Bronchial epithelial cell (primary cell): ENCODE measurements around the gene ZG16B. TPM values are rescaled to one million over a fixed set of nuclear protein-coding genes. Genes with fewer than 3 reads are reported as not detected.

Source experiments
- DNase-seq: peaks from one replicate; pipeline ENCODE4 v3.0.0-alpha.2; 2010; ENCODE audit warnings: low read depth
- FAIRE-seq: peaks from 2 replicates; lab custom pipeline; 2011; peaks lifted over from hg19 to GRCh38; lab: Jason Lieb, UNC
- H3K27me3 ChIP-seq: 2 replicates; pipeline ENCODE4 v1.5.1; 2011; ENCODE audit warnings: low read length; ENCODE audit not compliant: control insufficient read depth, insufficient read depth
- H3K36me3 ChIP-seq: 2 replicates; pipeline ENCODE4 v1.5.1; 2011; ENCODE audit warnings: low read length; ENCODE audit not compliant: control insufficient read depth, insufficient read depth
- H3K4me3 ChIP-seq: 2 replicates; pipeline ENCODE4 v1.5.1; 2011; ENCODE audit warnings: mild to moderate bottlenecking, low read depth, low read length, control low read depth
- total RNA-seq: library from RNA; depleted of rRNA; stranded (reverse); fragments of >200 nt; gene quantifications from 2 replicates; pipeline ENCODE4 v1.2.1, GENCODE V29; 2014
- TF ChIP-seq, protein P1 (sequence below): IDR thresholded peaks from 2 replicates; pipeline ENCODE4 v1.5.1; 2011; ENCODE audit warnings: mild to moderate bottlenecking, moderate library complexity, low read length, control low read depth, inconsistent platforms; ENCODE audit not compliant: insufficient read depth, severe bottlenecking

ZG16B gene
- total RNA-seq, 1 donor from 2014 or later, result 0.53 TPM

DNA sequence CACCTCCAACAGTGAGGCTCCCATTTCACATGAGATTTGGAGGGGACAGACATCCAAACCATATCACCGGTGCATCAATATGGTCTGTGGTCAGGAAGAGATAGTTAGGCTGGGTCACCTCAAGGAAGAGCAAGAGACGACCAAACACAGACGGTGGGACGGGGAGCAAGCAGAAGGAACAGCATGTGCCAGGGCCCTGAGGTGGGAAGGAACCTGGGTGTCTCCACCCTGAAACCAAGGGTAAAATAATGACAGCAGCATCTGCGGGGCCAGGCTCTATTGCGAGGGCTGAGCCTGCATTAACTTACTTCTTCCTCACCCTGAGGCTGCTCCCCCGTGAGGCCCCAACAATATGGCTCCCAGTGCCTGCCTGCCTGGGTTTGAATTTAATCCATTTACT is 21.9 kb upstream of the ZG16B start:
- Histone ChIP-seq H3K4me3 (no peak overlapping the region), H3K36me3 (no peaks in the 10 kb centered on the region), H3K27me3 (peaks cover 2% of the 10 kb centered on the region)
- TF ChIP-seq, protein P1, sequence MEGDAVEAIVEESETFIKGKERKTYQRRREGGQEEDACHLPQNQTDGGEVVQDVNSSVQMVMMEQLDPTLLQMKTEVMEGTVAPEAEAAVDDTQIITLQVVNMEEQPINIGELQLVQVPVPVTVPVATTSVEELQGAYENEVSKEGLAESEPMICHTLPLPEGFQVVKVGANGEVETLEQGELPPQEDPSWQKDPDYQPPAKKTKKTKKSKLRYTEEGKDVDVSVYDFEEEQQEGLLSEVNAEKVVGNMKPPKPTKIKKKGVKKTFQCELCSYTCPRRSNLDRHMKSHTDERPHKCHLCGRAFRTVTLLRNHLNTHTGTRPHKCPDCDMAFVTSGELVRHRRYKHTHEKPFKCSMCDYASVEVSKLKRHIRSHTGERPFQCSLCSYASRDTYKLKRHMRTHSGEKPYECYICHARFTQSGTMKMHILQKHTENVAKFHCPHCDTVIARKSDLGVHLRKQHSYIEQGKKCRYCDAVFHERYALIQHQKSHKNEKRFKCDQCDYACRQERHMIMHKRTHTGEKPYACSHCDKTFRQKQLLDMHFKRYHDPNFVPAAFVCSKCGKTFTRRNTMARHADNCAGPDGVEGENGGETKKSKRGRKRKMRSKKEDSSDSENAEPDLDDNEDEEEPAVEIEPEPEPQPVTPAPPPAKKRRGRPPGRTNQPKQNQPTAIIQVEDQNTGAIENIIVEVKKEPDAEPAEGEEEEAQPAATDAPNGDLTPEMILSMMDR, result no peak
- FAIRE-seq, result no peak
- DNase-seq, result no peak

DNA sequence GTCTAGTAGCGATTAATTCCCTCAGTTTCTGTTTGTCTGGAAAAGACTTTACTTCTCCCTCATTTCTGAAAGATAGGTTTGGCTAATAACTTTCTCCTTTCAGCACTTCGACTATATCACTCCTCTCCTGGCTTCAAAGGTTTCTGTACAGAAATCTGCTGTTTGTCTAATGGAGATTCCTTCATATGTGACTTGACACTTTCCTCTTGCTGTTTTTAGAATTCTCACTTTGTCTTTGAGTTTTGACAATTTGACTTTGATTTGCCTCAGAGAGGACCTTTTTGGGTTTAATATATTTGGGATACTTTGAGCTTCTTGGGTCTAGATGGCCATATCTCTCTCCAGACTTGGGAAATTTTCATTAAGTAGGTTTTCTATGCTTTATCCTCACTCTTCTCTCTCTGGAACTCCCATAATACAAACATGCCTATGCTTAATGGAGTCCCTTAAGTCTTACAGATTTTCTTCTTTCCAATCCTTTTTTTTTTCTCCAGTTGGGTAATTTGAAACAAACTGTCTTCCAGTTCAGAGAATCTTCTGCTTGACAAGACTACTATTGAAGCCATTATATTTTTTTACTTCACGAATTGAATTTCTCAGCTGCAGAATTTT is 20.8 kb upstream of the ZG16B start:
- TF ChIP-seq, protein P1, result no peak
- Histone ChIP-seq H3K36me3 (no peaks in the 10 kb centered on the region), H3K4me3 (no peak overlapping the region), H3K27me3 (peaks cover 4% of the 10 kb centered on the region)
- FAIRE-seq (no peak), DNase-seq (no peak)

GRCh38 chr16:2810651-2811050 is 19.5 kb upstream of the ZG16B start:
- no peak for FAIRE-seq
- DNase-seq, result no peak
- no peak overlapping the region for H3K4me3 ChIP-seq
- TF ChIP-seq, protein P1, result no peak
- peaks cover 8% of the 10 kb centered on the region for H3K27me3 ChIP-seq
- no peaks in the 10 kb centered on the region for H3K36me3 ChIP-seq

DNA sequence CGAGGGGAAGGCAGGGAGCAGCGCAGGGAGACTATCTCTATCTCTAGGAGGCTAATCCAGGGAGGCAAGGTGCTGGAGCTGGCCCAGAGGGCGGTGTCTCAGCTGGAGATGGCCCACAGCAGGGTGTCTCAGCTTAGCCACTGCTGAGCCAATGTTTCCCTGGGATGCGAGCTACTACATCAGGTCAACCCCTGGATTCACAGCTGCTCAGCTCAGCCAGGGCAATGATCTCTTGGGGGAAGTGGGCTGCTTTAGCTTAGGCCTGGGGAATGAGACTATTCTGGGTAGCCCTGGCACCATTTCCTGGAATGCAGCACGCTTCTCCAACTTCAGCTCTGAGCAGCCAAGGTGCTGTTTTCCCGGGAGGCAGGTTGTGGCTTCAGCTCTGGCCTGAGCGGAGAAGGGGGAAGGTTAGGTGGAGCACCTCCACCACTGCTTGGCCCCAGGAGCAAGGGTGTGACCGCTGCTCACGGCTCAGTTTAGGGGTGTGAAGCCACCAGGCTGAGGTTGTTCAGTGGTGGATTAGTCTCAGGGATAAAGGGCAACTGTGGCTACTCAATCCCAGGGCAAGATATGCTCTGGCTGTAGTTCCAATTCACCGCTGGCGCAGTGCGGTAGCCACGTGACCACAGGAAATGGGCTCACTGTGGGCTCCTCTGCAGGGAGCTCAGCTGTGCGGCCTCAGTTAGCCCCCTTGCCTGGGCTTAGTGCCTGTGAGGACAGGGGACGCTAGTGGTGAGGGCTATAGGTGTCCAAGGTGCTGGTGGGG is 18.2 kb upstream of the ZG16B start:
- peaks cover 8% of the 10 kb centered on the region for H3K27me3 ChIP-seq
- no peak overlapping the region for H3K4me3 ChIP-seq
- TF ChIP-seq, protein P1, result no peak
- no peaks in the 10 kb centered on the region for H3K36me3 ChIP-seq
- no peak for DNase-seq
- FAIRE-seq, result peak; percentile 55

DNA sequence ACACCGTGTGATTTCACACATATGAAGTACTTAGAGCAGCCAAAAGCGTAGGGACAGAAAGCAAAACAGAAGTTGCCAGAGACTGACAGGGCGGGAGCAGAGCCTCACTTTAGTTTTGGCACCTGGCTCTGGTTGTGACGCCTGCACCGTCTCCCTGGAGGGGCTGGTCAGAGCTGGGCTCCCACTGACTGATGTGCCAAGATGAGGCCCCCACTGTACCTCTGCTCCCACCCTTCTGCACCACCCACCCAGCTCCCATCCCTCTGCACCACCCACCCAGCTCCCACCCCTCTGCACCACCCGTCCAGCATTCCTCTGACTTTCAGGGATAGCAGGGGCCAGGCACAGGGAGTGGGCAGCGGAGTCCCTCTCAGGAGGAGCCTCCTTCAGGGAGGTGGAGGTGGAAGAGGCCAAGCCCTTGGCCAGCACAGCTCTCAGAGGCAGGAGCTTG is 16.3 kb upstream of the ZG16B start:
- H3K27me3 ChIP-seq, result peaks cover 8% of the 10 kb centered on the region
- TF ChIP-seq, protein P1, result no peak
- no peak for DNase-seq
- no peak overlapping the region for H3K4me3 ChIP-seq
- no peaks in the 10 kb centered on the region for H3K36me3 ChIP-seq
- no peak for FAIRE-seq
